GM23338 (cell line): ENCODE data around the gene ANXA7. TPM values are rescaled to one million over a fixed set of nuclear protein-coding genes. Genes with fewer than 3 reads are reported as not detected.

ENCODE experiments used
- ATAC-seq: fragments of 200-7000 bp; cut with Tn5 transposase; 3 replicates; pipeline ENCODE4 v1.9.1; 2020
- DNase-seq: peaks from one replicate; pipeline ENCODE4 v3.0.0-alpha.2; 2015; ENCODE audit warnings: low spot score
- H2AFZ ChIP-seq: fragments of 200-600 bp; sonication (generic); 2 replicates; pipeline ENCODE4 v1.8.0; 2016; ENCODE audit warnings: antibody characterized with exemption, mild to moderate bottlenecking, moderate library complexity
- H3F3A ChIP-seq: fragments of 200-600 bp; sonication (generic); replicated peaks from 2 replicates; pipeline ENCODE4 v1.8.0; 2017; ENCODE audit warnings: antibody characterized with exemption, mixed run types, low read depth
- H3K27ac ChIP-seq: fragments of 200-600 bp; sonication (generic); 2 replicates; pipeline ENCODE4 v1.6.1; 2016; ENCODE audit warnings: low read depth
- H3K27me3 ChIP-seq: fragments of 200-600 bp; sonication (generic); 2 replicates; pipeline ENCODE4 v1.8.0; 2016; ENCODE audit warnings: mild to moderate bottlenecking, mixed run types, moderate library complexity; ENCODE audit not compliant: insufficient read depth
- H3K36me3 ChIP-seq: fragments of 200-600 bp; sonication (generic); 2 replicates; pipeline ENCODE4 v1.8.0; 2016; ENCODE audit warnings: mild to moderate bottlenecking; ENCODE audit not compliant: insufficient read depth
- H3K4me1 ChIP-seq: fragments of 200-600 bp; sonication (generic); 2 replicates; pipeline ENCODE4 v1.8.0; 2016; ENCODE audit warnings: mild to moderate bottlenecking, moderate library complexity; ENCODE audit not compliant: insufficient read depth
- H3K4me2 ChIP-seq: fragments of 200-600 bp; sonication (generic); 2 replicates; pipeline ENCODE4 v1.7.1; 2017; ENCODE audit warnings: mixed run types
- H3K4me3 ChIP-seq: fragments of 200-600 bp; sonication (generic); 2 replicates; pipeline ENCODE4 v1.6.1; 2016; ENCODE audit warnings: mixed run types
- H3K79me2 ChIP-seq: fragments of 200-600 bp; sonication (generic); replicated peaks from 2 replicates; pipeline ENCODE4 v1.8.0; 2017; ENCODE audit warnings: mild to moderate bottlenecking; ENCODE audit not compliant: insufficient read depth
- H3K9me2 ChIP-seq: fragments of 200-600 bp; sonication (generic); 2 replicates; pipeline ENCODE4 v1.8.0; 2017; ENCODE audit not compliant: insufficient read depth
- H4K20me1 ChIP-seq: fragments of 200-600 bp; sonication (generic); replicated peaks from 2 replicates; pipeline ENCODE4 v1.8.0; 2017; ENCODE audit warnings: mild to moderate bottlenecking; ENCODE audit not compliant: insufficient read depth
- H3K27ac Mint-ChIP-seq: 2 replicates; pipeline ENCODE4 v1.8.0; 2020; ENCODE audit warnings: inconsistent platforms, mild to moderate bottlenecking, moderate library complexity, mixed read lengths
- H3K27me3 Mint-ChIP-seq: 3 replicates; pipeline ENCODE4 v1.8.0; 2022; ENCODE audit warnings: low read depth, mild to moderate bottlenecking, moderate library complexity, mixed read lengths, inconsistent platforms; ENCODE audit not compliant: insufficient read depth, poor library complexity
- H3K36me3 Mint-ChIP-seq: 3 replicates; pipeline ENCODE4 v1.8.0; 2021; ENCODE audit warnings: low read depth, mild to moderate bottlenecking, inconsistent platforms, moderate library complexity, mixed read lengths
- H3K4me1 Mint-ChIP-seq: 3 replicates; pipeline ENCODE4 v1.8.0; 2020; ENCODE audit warnings: mild to moderate bottlenecking, inconsistent platforms, mixed read lengths
- H3K4me3 Mint-ChIP-seq: 3 replicates; pipeline ENCODE4 v1.8.0; 2021; ENCODE audit warnings: moderate library complexity, mild to moderate bottlenecking, inconsistent platforms, mixed read lengths
- H3K9me3 Mint-ChIP-seq: 3 replicates; pipeline ENCODE4 v1.8.0; 2020; ENCODE audit warnings: moderate library complexity, mild to moderate bottlenecking, inconsistent platforms, mixed read lengths
- CREB1 ChIP-seq: fragments of 250-450 bp; sonication (Bioruptor Pico); IDR thresholded peaks from 2 replicates; pipeline ENCODE4 v1.5.0; 2020; ENCODE audit warnings: low read depth, mild to moderate bottlenecking, moderate library complexity
- EZH2phosphoT487 ChIP-seq: fragments of 200-600 bp; sonication (generic); IDR thresholded peaks from one replicate; pipeline ENCODE4 v1.8.1; 2018; ENCODE audit warnings: antibody characterized with exemption; ENCODE audit not compliant: unreplicated experiment
- JUNB ChIP-seq: IDR thresholded peaks from one replicate; pipeline ENCODE4 v1.6.1; 2016; ENCODE audit warnings: antibody characterized with exemption; ENCODE audit not compliant: unreplicated experiment
- NANOG ChIP-seq: IDR thresholded peaks from 2 replicates; pipeline ENCODE4 v1.6.1; 2016; ENCODE audit warnings: antibody characterized with exemption, borderline replicate concordance
- REST ChIP-seq: IDR thresholded peaks from one replicate; pipeline ENCODE4 v1.6.1; 2018; ENCODE audit warnings: antibody characterized with exemption; ENCODE audit not compliant: unreplicated experiment
- STAT1 ChIP-seq: IDR thresholded peaks from one replicate; pipeline ENCODE4 v1.6.1; 2016; ENCODE audit warnings: antibody characterized with exemption; ENCODE audit not compliant: unreplicated experiment
- ZNF114 ChIP-seq: fragments of 250-450 bp; sonication (Bioruptor Pico); IDR thresholded peaks from 2 replicates; pipeline ENCODE4 v1.5.0; 2020; ENCODE audit warnings: mild to moderate bottlenecking, moderate library complexity
- ZNF462 ChIP-seq: fragments of 250-450 bp; sonication (Bioruptor Pico); IDR thresholded peaks from 2 replicates; pipeline ENCODE4 v1.5.0; 2020; ENCODE audit warnings: mild to moderate bottlenecking, moderate library complexity
- polyA plus RNA-seq: library from polyadenylated mRNA; unstranded; fragments of >200 nt; fragmentation: Nextera tagmentation; extraction: Ambion mirVana; gene quantifications from 2 replicates; pipeline ENCODE4 v1.2.1, GENCODE V29; 2016
- total RNA-seq: library from RNA; depleted of rRNA; stranded (reverse); fragments of >200 nt; shearing (Covaris generic); gene quantifications from 2 replicates; pipeline ENCODE4 v1.2.3, GENCODE V29; 2014

ANXA7 gene
- total and polyA plus RNA-seq, 2 experiments from 2014 or later, result 63.7 to 80.1 TPM

DNA sequence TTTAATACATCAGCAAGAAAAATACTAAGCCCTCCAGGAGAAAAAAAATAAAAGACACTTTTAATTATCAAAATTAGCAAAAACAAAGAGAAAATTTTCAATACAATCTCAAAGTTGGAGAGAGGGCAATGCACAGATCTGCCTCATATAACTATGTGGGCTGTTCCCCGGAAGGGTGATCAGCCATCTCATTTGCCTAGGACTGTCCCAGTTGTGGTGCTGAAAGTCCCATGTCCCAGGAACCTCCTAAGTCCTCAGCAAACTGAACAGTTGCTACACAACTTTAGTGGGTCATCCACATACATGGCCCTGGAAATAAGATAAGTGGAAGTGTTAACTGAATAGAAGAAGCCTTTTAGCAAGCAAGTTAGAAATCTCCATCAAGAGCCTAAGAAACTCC, 69.6 kb downstream of the ANXA7 start (continued):
- TF ChIP-seq ZNF462 (CRISPR knock-in tag) (no peak), STAT1 (no peak), CREB1 (CRISPR knock-in tag) (no peak), EZH2phosphoT487 (no peak)

DNA sequence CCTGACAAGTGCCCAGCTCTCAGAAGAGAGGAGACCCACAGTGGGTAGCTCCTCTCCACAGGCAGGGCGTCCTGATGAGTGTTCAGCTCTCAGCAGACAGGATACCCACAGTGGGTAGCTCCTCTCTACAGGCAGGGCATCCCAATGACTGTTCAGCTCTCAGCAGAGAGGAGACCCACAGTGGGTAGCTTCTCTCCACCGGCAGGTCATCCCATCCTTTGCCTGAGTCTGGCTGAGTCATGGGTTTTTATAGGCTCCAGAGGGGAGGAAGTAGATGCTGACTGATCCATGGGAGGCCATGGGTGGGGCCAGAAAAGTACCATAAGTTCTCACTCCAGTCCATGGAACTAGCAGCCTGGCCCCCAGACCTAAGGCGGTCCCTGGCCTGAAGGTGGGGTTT, 73.7 kb downstream of the ANXA7 start:
- Histone ChIP-seq H3K4me2 (no peak overlapping the region), H4K20me1 (no peaks in the 10 kb centered on the region), H3K27me3 (no peaks in the 10 kb centered on the region), H3K27ac (no peak overlapping the region), H3K36me3 (no peaks in the 10 kb centered on the region), H3K9me2 (no peaks in the 10 kb centered on the region), H3K79me2 (no peaks in the 10 kb centered on the region), H3K4me1 (peaks cover 4% of the 10 kb centered on the region; the same call in 1 of the 2 replicates), H3F3A (no peaks in the 10 kb centered on the region), H3K4me3 (no peak overlapping the region), H2AFZ (no peak overlapping the region)
- Mint-ChIP-seq H3K36me3 (no peaks in the 10 kb centered on the region; the same call in 2 of the 3 replicates), H3K27ac (no peak overlapping the region), H3K4me1 (no peaks in the 10 kb centered on the region), H3K9me3 (no peaks in the 10 kb centered on the region; the same call in 2 of the 3 replicates), H3K4me3 (no peak overlapping the region), H3K27me3 (peaks cover 1% of the 10 kb centered on the region)
- DNase-seq, result no peak
- ATAC-seq, result no peak
- TF ChIP-seq NANOG (no peak), ZNF114 (CRISPR knock-in tag) (no peak), STAT1 (no peak), REST (no peak), JUNB (no peak), EZH2phosphoT487 (no peak)
